ENCODE data around the gene SKA3. TPM values are rescaled to one million over a fixed set of nuclear protein-coding genes. Genes with fewer than 3 reads are reported as not detected.

The SKA3 gene
- total RNA-seq, 1 experiment from 2014 or later: 42.1 TPM

- Mint-ChIP-seq H3K4me1 (peaks cover 41% of the 10 kb centered on the region), H3K9me3 (peaks cover 15% of the 10 kb centered on the region), H3K4me3 (no peak overlapping the region), H3K36me3 (peaks cover 10% of the 10 kb centered on the region), H3K27me3 (ENCODE audit: low read depth) (no peaks in the 10 kb centered on the region; the same call in 1 of the 2 replicates), H3K27ac (peak overlapping the region; percentile 86)
- DNase-seq (ENCODE audit: low spot score) (peak; percentile 64), ATAC-seq (peak; percentile 85)
- POLR2A ChIA-PET: no interaction called here
- peak; percentile 93 for TF ChIP-seq ZNF423 (CRISPR knock-in tag; IDR thresholded peaks at IDR 0.05)
- peak; percentile 95 for TF ChIP-seq PRDM15 (CRISPR knock-in tag; IDR thresholded peaks at IDR 0.05)
- no peak for TF ChIP-seq TCF7 (CRISPR knock-in tag; IDR thresholded peaks at IDR 0.05; ENCODE audit: low read depth)
- no peak for TF ChIP-seq ZNF425 (CRISPR knock-in tag; conservative IDR thresholded peaks at IDR 0.05)
- peak; percentile 69 for TF ChIP-seq FOXK1 (CRISPR knock-in tag; IDR thresholded peaks at IDR 0.05)
- no peak for TF ChIP-seq CBFB (CRISPR knock-in tag; IDR thresholded peaks at IDR 0.05; ENCODE audit: low read depth)
- peak; percentile 90; the same call in 1 of the 2 replicates for TF ChIP-seq FOXP4 (CRISPR knock-in tag; IDR thresholded peaks at IDR 0.05)
- TF ChIP-seq ZNF671 (CRISPR knock-in tag; IDR thresholded peaks at IDR 0.05): no peak
- TF ChIP-seq SMAD3 (CRISPR knock-in tag; IDR thresholded peaks at IDR 0.05; ENCODE audit: borderline replicate concordance): no peak
- no peak for TF ChIP-seq ZNF121 (CRISPR knock-in tag; IDR thresholded peaks at IDR 0.05)
- TF ChIP-seq ETV6 (CRISPR knock-in tag; IDR thresholded peaks at IDR 0.05): peak; percentile 79; the same call in 1 of the 2 replicates
- TF ChIP-seq TP53 (CRISPR knock-in tag; IDR thresholded peaks at IDR 0.05): no peak
- TF ChIP-seq ZSCAN18 (CRISPR knock-in tag; IDR thresholded peaks at IDR 0.05): no peak
- peak; percentile 53; the same call in 1 of the 2 replicates for TF ChIP-seq USF2 (CRISPR knock-in tag; IDR thresholded peaks at IDR 0.05)
- no peak for TF ChIP-seq ATF1 (CRISPR knock-in tag; IDR thresholded peaks at IDR 0.05)
- no peak for TF ChIP-seq ZNF232 (CRISPR knock-in tag; IDR thresholded peaks at IDR 0.05)
- TF ChIP-seq MYBL2 (CRISPR knock-in tag; IDR thresholded peaks at IDR 0.05): peak; percentile 59; the same call in 1 of the 2 replicates
- no peak for TF ChIP-seq OVOL2 (CRISPR knock-in tag; IDR thresholded peaks at IDR 0.05; ENCODE audit: borderline replicate concordance)
- peak; percentile 59; the same call in 1 of the 2 replicates for TF ChIP-seq TEAD1 (CRISPR knock-in tag; IDR thresholded peaks at IDR 0.05)
- 0 out of 2 replicates have a peak, but pooled peaks have one; percentile 28 for TF ChIP-seq E2F5 (CRISPR knock-in tag; IDR thresholded peaks at IDR 0.05)
- TF ChIP-seq SP1 (CRISPR knock-in tag; conservative IDR thresholded peaks at IDR 0.05): 0 out of 2 replicates have a peak, but pooled peaks have one; percentile 40
- TF ChIP-seq SOX15 (CRISPR knock-in tag; IDR thresholded peaks at IDR 0.05): no peak
- TF ChIP-seq ZBTB43 (CRISPR knock-in tag; IDR thresholded peaks at IDR 0.05): peak; percentile 67; the same call in 1 of the 2 replicates
- TF ChIP-seq RELA (CRISPR knock-in tag; IDR thresholded peaks at IDR 0.05; ENCODE audit: borderline replicate concordance): no peak
- CTCF ChIA-PET: interaction anchor here (1.1 to 2.2 kb wide), 2 partner anchors 12 to 354 kb away, joined by 3 to 9 read pairs; no protein-coding TSS in a partner anchor
Measured at GRCh38 chr13:21123956-21124355, 52.4 kb downstream of the SKA3 start.

Data from WTC11 (cell line).